DND-41 (cell line): ENCODE results near the gene TMEM115.
A peak's percentile ranks its signal among the peaks of the same experiment; 100 is the strongest.

ENCODE experiments used
- ATAC-seq: fragments of 200-7000 bp; cut with Tn5 transposase; 3 replicates; pipeline ENCODE4 v1.9.1; 2021; ENCODE audit warnings: low read depth; ENCODE audit not compliant: insufficient read depth
- DNase-seq: peaks from one replicate; pipeline ENCODE4 v3.0.0-alpha.2; 2020
- H2AFZ ChIP-seq: 2 replicates; pipeline ENCODE4 v1.6.0; 2012; ENCODE audit warnings: low read depth, low read length
- H3K27ac ChIP-seq: 2 replicates; pipeline ENCODE4 v1.5.1; 2012; ENCODE audit warnings: low read length, inconsistent platforms
- H3K27me3 ChIP-seq: fragments of 200-600 bp; sonication (generic); 2 replicates; pipeline ENCODE4 v1.6.0; 2012; ENCODE audit warnings: low read length, mild to moderate bottlenecking, inconsistent platforms; ENCODE audit not compliant: insufficient read depth, poor library complexity
- H3K36me3 ChIP-seq: 2 replicates; pipeline ENCODE4 v1.5.1; 2012; ENCODE audit warnings: low read length, inconsistent platforms; ENCODE audit not compliant: insufficient read depth
- H3K4me1 ChIP-seq: 2 replicates; pipeline ENCODE4 v1.5.1; 2012; ENCODE audit warnings: mild to moderate bottlenecking, low read length; ENCODE audit not compliant: insufficient read depth
- H3K4me2 ChIP-seq: 2 replicates; pipeline ENCODE4 v1.6.0; 2012; ENCODE audit warnings: mild to moderate bottlenecking, moderate library complexity, low read length, inconsistent platforms; ENCODE audit not compliant: insufficient read depth
- H3K4me3 ChIP-seq, 2 experiments: fragments of 200-600 bp in 1 of 2; shearing (Covaris generic) in 1 of 2; 2 replicates each; pipeline ENCODE4 v1.5.1; 2012 to 2016; ENCODE audit warnings: inconsistent platforms in 2 of 2, low read length in 2 of 2, mild to moderate bottlenecking in 2 of 2, low read depth in 1 of 2, moderate library complexity in 1 of 2
- H3K79me2 ChIP-seq: 2 replicates; pipeline ENCODE4 v1.6.0; 2012; ENCODE audit warnings: low read length, inconsistent platforms; ENCODE audit not compliant: insufficient read depth
- H3K9ac ChIP-seq: 2 replicates; pipeline ENCODE4 v1.6.0; 2012; ENCODE audit warnings: low read depth, mild to moderate bottlenecking, inconsistent platforms, low read length, moderate library complexity
- H3K9me3 ChIP-seq: 2 replicates; pipeline ENCODE4 v1.5.1; 2012; ENCODE audit warnings: low read length, moderate library complexity, mild to moderate bottlenecking, inconsistent platforms; ENCODE audit not compliant: insufficient read depth, severe bottlenecking
- H4K20me1 ChIP-seq: 2 replicates; pipeline ENCODE4 v1.6.0; 2012; ENCODE audit warnings: low read length; ENCODE audit not compliant: insufficient read depth
- CTCF ChIP-seq: IDR thresholded peaks from 2 replicates; pipeline ENCODE4 v1.5.1; 2012; ENCODE audit warnings: borderline replicate concordance, low read length, moderate library complexity, mild to moderate bottlenecking; ENCODE audit not compliant: poor library complexity, severe bottlenecking; ENCODE audit errors: extremely low read depth
- EZH2 ChIP-seq: IDR thresholded peaks from 3 replicates; pipeline ENCODE4 v1.6.1; 2012; ENCODE audit warnings: borderline replicate concordance, low read depth, mild to moderate bottlenecking, moderate library complexity, low read length, inconsistent platforms; ENCODE audit not compliant: severe bottlenecking

The TMEM115 gene

GRCh38 chr3:50370594-50370993 lies 11.3 kb upstream of the TMEM115 start:
- Histone ChIP-seq H3K4me1 (peaks cover 4% of the 10 kb centered on the region; the same call in 1 of the 2 replicates), H3K27ac (no peak overlapping the region), H2AFZ (no peak overlapping the region), H4K20me1 (peaks cover 4% of the 10 kb centered on the region; the same call in 1 of the 2 replicates), H3K27me3 (no peaks in the 10 kb centered on the region), H3K36me3 (no peaks in the 10 kb centered on the region), H3K9me3 (no peaks in the 10 kb centered on the region), H3K4me2 (no peak overlapping the region), H3K79me2 (no peaks in the 10 kb centered on the region), H3K9ac (no peak overlapping the region), H3K4me3 (no peak overlapping the region)
- no peak for ATAC-seq
- TF ChIP-seq CTCF (peak; percentile 36), EZH2 (no peak)
- no peak for DNase-seq

GRCh38 chr3:50369012-50369670 lies 9.8 kb upstream of the TMEM115 start:
- H3K4me1 ChIP-seq = peaks cover 9% of the 10 kb centered on the region
- no peak overlapping the region for H2AFZ ChIP-seq
- H3K36me3 ChIP-seq = no peaks in the 10 kb centered on the region
- H3K27me3 ChIP-seq = no peaks in the 10 kb centered on the region
- no peak overlapping the region for H3K4me2 ChIP-seq
- H3K27ac ChIP-seq = no peak overlapping the region
- no peaks in the 10 kb centered on the region for H3K79me2 ChIP-seq
- peaks cover 4% of the 10 kb centered on the region; the same call in 1 of the 2 replicates for H4K20me1 ChIP-seq
- no peak overlapping the region for H3K9ac ChIP-seq
- TF ChIP-seq CTCF (no peak), EZH2 (no peak)
- DNase-seq (no peak), ATAC-seq (no peak)
- H3K9me3 ChIP-seq = no peaks in the 10 kb centered on the region
- no peak overlapping the region for H3K4me3 ChIP-seq

GRCh38 chr3:50365842-50366220 lies 6.5 kb upstream of the TMEM115 start:
- Histone ChIP-seq H3K4me2 (peak overlapping the region; percentile 51; the same call in 1 of the 2 replicates), H3K9me3 (no peaks in the 10 kb centered on the region), H3K4me3 (no peak overlapping the region; a peak in 1 of 4 replicates), H4K20me1 (0 out of 2 replicates have a peak, but pooled peaks cover 4% of the 10 kb centered on the region), H3K36me3 (no peaks in the 10 kb centered on the region), H3K27me3 (no peaks in the 10 kb centered on the region), H3K9ac (peak overlapping the region; percentile 9; the same call in 1 of the 2 replicates), H3K4me1 (peaks cover 7% of the 10 kb centered on the region), H3K79me2 (no peaks in the 10 kb centered on the region), H2AFZ (no peak overlapping the region), H3K27ac (no peak overlapping the region)
- no peak for ATAC-seq
- no peak for TF ChIP-seq EZH2
- no peak for TF ChIP-seq CTCF
- no peak for DNase-seq
